HEK293T (cell line): ENCODE data around the gene PLA2G2E.
"Not testable (repeated sequence)": the region's sequence is repeated elsewhere in the genome, so short reads cannot be mapped to it uniquely, and the experiment has no call there.

Source experiments
- CTCF ChIA-PET: fragments of 350-600 bp; formaldehyde crosslinking; extraction: SDS; loops from one replicate; lab custom pipeline; 2021; ENCODE audit warnings: antibody characterized with exemption, inconsistent platforms; lab: Yijun Ruan, JAX
- POLR2A ChIA-PET: fragments of 350-600 bp; formaldehyde crosslinking; extraction: SDS; loops from one replicate; lab custom pipeline; 2020; ENCODE audit warnings: antibody characterized with exemption, inconsistent platforms; lab: Yijun Ruan, JAX
- DNase-seq: peaks from one replicate; pipeline ENCODE4 v3.0.0; 2012; ENCODE audit warnings: mixed read lengths; ENCODE audit errors: extremely low spot score
- ARNT ChIP-seq: fragments of 450-650 bp; IDR thresholded peaks from 2 replicates; pipeline ENCODE4 v1.6.1; 2017; ENCODE audit warnings: mild to moderate bottlenecking
- BHLHE40 ChIP-seq: fragments of 450-650 bp; IDR thresholded peaks from 2 replicates; pipeline ENCODE4 v1.6.1; 2016; ENCODE audit warnings: mild to moderate bottlenecking, moderate library complexity, borderline replicate concordance
- CTBP1 ChIP-seq: fragments of 450-650 bp; IDR thresholded peaks from 2 replicates; pipeline ENCODE4 v1.6.1; 2016; ENCODE audit warnings: borderline replicate concordance
- ELF4 ChIP-seq: fragments of 450-650 bp; IDR thresholded peaks from 2 replicates; pipeline ENCODE4 v1.6.1; 2017; ENCODE audit warnings: antibody characterized with exemption
- FOXA1 ChIP-seq: fragments of 450-650 bp; IDR thresholded peaks from 2 replicates; pipeline ENCODE4 v1.6.1; 2016; ENCODE audit warnings: mild to moderate bottlenecking
- FOXK2 ChIP-seq: fragments of 450-650 bp; IDR thresholded peaks from 2 replicates; pipeline ENCODE4 v1.6.1; 2016; ENCODE audit warnings: mild to moderate bottlenecking
- FOXM1 ChIP-seq: fragments of 450-650 bp; IDR thresholded peaks from 2 replicates; pipeline ENCODE4 v1.6.1; 2017; ENCODE audit warnings: mild to moderate bottlenecking, borderline replicate concordance
- HDGF ChIP-seq: fragments of 450-650 bp; IDR thresholded peaks from 2 replicates; pipeline ENCODE4 v1.6.1; 2017; ENCODE audit warnings: antibody characterized with exemption, borderline replicate concordance
- L3MBTL2 ChIP-seq: fragments of 450-650 bp; conservative IDR thresholded peaks from 2 replicates; pipeline ENCODE4 v1.6.1; 2016; ENCODE audit warnings: mild to moderate bottlenecking
- LEF1 ChIP-seq: fragments of 450-650 bp; IDR thresholded peaks from 2 replicates; pipeline ENCODE4 v1.6.1; 2017; ENCODE audit warnings: mild to moderate bottlenecking, borderline replicate concordance
- NFRKB ChIP-seq: fragments of 450-650 bp; IDR thresholded peaks from 2 replicates; pipeline ENCODE4 v1.6.1; 2016; ENCODE audit warnings: mild to moderate bottlenecking, moderate library complexity
- PKNOX1 ChIP-seq: fragments of 450-650 bp; IDR thresholded peaks from 2 replicates; pipeline ENCODE4 v1.6.1; 2016
- SP1 ChIP-seq: fragments of 450-650 bp; IDR thresholded peaks from 2 replicates; pipeline ENCODE4 v1.6.1; 2017
- SUZ12 ChIP-seq: fragments of 450-650 bp; IDR thresholded peaks from 2 replicates; pipeline ENCODE4 v1.6.1; 2016; ENCODE audit warnings: mild to moderate bottlenecking
- TARDBP ChIP-seq: fragments of 450-650 bp; IDR thresholded peaks from 2 replicates; pipeline ENCODE4 v1.6.1; 2016
- ZNF384 ChIP-seq: fragments of 450-650 bp; IDR thresholded peaks from 2 replicates; pipeline ENCODE4 v1.6.1; 2016

Gene PLA2G2E

GRCh38 chr1:19884312-19884711 is 39.1 kb downstream of the PLA2G2E start:
- ChIA-PET POLR2A (no interaction called here), CTCF (interaction anchor here (0.6 kb wide), 1 partner anchor 610 kb away, joined by 3 read pairs; no protein-coding TSS in a partner anchor)
- TF ChIP-seq ARNT: no peak
- TF ChIP-seq FOXA1: no peak
- no peak for TF ChIP-seq LEF1
- no peak for TF ChIP-seq HDGF
- no peak for TF ChIP-seq BHLHE40
- no peak for TF ChIP-seq CTBP1
- TF ChIP-seq ELF4: no peak
- no peak for TF ChIP-seq SUZ12
- no peak for TF ChIP-seq L3MBTL2
- TF ChIP-seq SP1: no peak
- TF ChIP-seq FOXK2: no peak
- TF ChIP-seq ZNF384: no peak
- no peak for TF ChIP-seq NFRKB
- TF ChIP-seq FOXM1: no peak
- TF ChIP-seq TARDBP: no peak
- TF ChIP-seq PKNOX1: no peak
- DNase-seq: no peak

GRCh38 chr1:19882111-19883071 is 41.0 kb downstream of the PLA2G2E start, which contains the start of gene OTUD3:
TSS of gene OTUD3 (plus strand) at chr1:19882395. CDS start at chr1:19882514, 119 bp downstream.
- peak; percentile 98 for DNase-seq
- POLR2A ChIA-PET: interaction anchor here (0.6 to 2.3 kb wide), 13 partner anchors 9 to 625 kb away, joined by 3 to 11 read pairs (median 4); no protein-coding TSS in a partner anchor
- no peak for TF ChIP-seq FOXM1
- no peak for TF ChIP-seq HDGF
- TF ChIP-seq LEF1: 0 out of 2 replicates have a peak, but pooled peaks have one; percentile 39
- TF ChIP-seq NFRKB: no peak
- no peak for TF ChIP-seq SUZ12
- TF ChIP-seq ZNF384: no peak
- no peak for TF ChIP-seq FOXA1
- no peak for TF ChIP-seq BHLHE40
- TF ChIP-seq L3MBTL2: peak; percentile 85
- TF ChIP-seq PKNOX1: peak; percentile 96
- TF ChIP-seq FOXK2: no peak
- no peak for TF ChIP-seq ARNT
- CTCF ChIA-PET: interaction anchor here (1.0 to 1.3 kb wide), 3 partner anchors 16 to 121 kb away, joined by 3 to 7 read pairs (median 4); no protein-coding TSS in a partner anchor

- not testable (repeated sequence) for DNase-seq
- ChIA-PET POLR2A (interaction anchor here (2.3 kb wide), 1 partner anchor 14 kb away, joined by 11 read pairs; no protein-coding TSS in a partner anchor), CTCF (interaction anchor here (0.6 kb wide), 1 partner anchor 15 kb away, joined by 8 read pairs; no protein-coding TSS in a partner anchor)
Measured at GRCh38 chr1:19880841-19881240, 42.6 kb downstream of the PLA2G2E start.

- CTCF ChIA-PET: interaction anchor here (0.7 kb wide), 1 partner anchor 247 kb away, joined by 7 read pairs; no protein-coding TSS in a partner anchor
- POLR2A ChIA-PET: no interaction called here
- DNase-seq: no peak
Measured at GRCh38 chr1:19879661-19880060, 43.8 kb downstream of the PLA2G2E start.

GRCh38 chr1:19879227-19879626 is 44.2 kb downstream of the PLA2G2E start:
- TF ChIP-seq CTBP1 (no peak), SP1 (no peak), TARDBP (no peak), L3MBTL2 (no peak), ZNF384 (no peak), BHLHE40 (no peak), ELF4 (no peak), FOXK2 (no peak), SUZ12 (no peak), NFRKB (no peak), FOXA1 (no peak), FOXM1 (no peak), PKNOX1 (no peak), ARNT (no peak), LEF1 (no peak), HDGF (no peak)
- ChIA-PET CTCF (interaction anchor here (0.7 kb wide), 1 partner anchor 246 kb away, joined by 7 read pairs; no protein-coding TSS in a partner anchor), POLR2A (no interaction called here)
- no peak for DNase-seq

More at GRCh38 chr1:19879661-19880060, 43.8 kb downstream of the PLA2G2E start:
- TF ChIP-seq L3MBTL2 (no peak), TARDBP (no peak), FOXK2 (no peak), NFRKB (no peak), SUZ12 (no peak), BHLHE40 (no peak), HDGF (no peak), FOXM1 (no peak), ZNF384 (no peak), ELF4 (no peak), ARNT (no peak), LEF1 (no peak), CTBP1 (no peak)
